Activated T-cell treated with anti-CD3 and anti-CD28 coated beads for 4 hours (primary cell): ENCODE measurements around the gene CD2BP2.
A peak's percentile ranks its signal among the peaks of the same experiment; 100 is the strongest.
"Not testable (repeated sequence)": the region's sequence is repeated elsewhere in the genome, so short reads cannot be mapped to it uniquely, and the experiment has no call there.

Experiments used
- DNase-seq: peaks from one replicate; pipeline ENCODE4 v3.0.0-alpha.2; 2020

The CD2BP2 gene

DNA sequence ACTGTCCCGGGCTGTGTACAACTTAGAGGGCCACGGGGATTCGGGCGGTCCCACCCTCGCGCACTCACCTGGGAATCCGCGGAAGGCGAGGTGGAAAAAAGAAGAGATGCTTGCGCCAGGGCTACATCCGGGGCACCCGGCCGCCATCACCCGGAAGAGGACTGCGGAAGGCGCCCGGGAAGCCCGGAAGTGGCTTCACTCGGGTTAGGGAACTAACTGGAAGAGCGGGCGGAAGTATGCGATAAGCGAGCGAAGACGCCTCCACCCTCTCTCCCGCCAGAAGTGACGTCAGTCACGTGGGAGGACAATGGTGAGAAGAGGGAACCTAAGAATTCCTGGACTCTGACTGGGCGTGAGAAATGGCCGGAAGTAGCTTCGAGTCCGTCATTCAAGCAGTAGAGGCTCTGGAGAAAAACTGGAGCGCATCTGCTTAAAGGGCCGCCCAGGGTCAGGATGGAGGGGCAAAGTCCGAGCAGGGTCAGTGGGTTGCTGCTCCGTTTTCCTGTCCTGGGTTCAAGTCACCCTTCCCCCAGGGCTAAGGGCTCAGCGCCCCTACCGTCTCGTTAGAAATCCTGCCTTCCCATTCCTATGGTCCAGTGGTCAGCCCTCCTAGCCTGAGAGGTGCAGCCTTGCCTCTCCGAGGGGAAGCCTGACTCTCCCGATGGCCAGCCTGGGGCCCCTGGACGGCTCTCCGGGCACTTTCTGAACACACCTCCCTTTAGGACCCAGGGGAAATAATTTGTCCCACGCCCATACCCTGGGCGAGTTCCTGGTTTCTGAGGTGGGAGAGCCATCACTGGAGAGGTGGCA, at the start of gene CD2BP2:
Gene CD2BP2, minus strand, starts transcription at position 165 of the 810 bp plus-strand sequence. CDS start 627 bp downstream, outside the sequence.
- peak; percentile 86 for DNase-seq

DNA sequence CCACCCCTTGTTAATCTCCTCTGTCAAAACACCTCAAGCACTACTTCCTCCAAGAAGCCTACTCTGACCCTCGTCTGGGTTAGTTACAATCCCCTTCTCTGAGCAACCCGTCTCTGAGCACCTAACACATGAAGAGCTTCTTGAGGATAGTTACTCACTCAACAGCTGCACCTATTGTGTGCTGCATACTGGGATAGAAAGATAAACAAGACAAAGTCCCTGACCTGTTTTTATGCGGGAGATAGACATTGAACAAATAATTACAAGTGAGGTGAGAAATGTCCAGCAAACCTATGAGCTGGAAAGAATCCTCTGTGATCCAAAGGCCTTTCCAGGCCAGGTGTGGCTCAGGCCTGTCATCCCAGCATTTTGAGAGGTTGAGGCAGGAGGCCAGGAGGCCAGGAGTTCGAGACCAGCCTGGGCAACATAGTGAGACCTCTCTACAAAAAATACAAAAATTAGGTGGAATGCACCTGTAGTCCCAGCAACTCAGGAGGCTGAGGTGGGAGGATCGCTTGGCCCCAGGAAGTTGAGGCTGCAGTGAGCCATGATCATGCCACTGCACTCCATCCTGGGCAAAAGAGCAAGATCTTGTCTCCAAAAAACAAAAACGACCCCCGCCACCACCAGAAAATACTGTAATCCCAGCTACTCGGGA, 46.8 kb upstream of the CD2BP2 start:
- no peak for DNase-seq

DNA sequence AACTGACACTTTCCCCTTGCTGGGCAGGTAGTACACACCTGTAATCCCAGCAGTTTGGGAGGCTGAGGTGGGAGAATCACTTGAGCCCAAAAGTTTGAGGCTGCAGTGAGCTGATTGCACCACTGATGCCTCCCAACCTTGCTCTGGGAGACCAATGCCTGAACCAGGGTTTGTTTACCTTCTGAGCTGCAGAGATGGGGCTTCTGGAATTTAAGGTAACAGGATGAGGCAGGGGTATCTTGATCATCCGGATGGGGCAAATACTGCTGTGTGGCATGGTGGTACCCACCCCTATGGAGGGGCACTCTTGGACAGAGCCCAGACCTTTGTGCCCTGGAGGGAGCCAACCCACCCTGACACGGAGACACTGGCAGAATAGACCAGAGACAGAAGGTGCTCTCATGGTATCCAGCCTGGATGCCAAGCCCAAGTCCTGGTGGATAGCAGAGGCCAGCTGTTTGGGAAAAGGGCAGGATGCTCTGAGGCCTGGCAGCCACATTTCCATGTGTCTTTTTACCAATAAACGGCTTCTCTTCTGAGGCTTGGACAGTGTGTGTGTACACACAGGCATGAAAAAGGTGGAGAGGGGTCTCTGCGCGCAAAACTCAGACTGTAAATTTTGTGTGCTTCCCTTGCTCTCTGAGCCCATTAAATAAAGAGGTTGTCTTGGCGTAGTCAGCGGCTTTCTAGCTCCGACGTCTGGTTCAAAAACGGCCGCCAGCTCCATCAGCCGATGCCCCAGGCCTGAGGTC, 44.5 kb upstream of the CD2BP2 start:
- DNase-seq, result no peak

DNA sequence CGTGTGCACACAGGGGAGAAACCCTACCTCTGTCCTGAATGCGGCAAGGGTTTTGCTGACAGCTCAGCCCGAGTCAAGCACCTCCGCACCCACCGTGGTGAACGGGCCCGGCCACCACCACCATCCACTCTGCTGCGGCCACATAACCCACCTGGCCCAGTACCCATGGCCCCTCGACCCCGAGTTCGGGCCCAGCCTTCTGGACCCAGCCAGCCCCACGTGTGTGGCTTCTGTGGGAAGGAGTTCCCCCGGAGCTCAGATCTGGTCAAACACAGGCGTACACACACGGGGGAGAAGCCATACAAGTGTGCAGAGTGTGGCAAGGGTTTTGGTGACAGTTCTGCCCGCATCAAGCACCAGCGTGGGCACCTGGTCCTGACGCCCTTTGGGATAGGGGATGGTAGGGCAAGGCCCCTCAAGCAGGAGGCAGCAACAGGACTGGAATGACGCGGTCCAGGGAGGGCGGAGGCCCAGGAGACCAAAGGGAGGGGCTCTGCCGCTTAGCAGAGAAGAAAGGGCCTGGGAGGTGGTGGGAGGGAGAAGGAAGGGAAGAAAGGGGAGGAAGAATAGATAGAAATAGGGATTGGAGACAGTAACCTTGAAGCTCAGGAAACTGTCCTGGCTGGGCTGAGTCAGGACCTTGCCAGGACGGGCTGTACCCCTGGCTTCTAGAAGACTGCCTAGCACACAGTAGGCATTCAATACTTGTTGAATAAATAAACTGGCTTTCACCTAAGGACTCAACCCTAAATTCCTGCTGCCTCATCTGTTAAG, 43.7 kb upstream of the CD2BP2 start:
- no peak for DNase-seq

DNA sequence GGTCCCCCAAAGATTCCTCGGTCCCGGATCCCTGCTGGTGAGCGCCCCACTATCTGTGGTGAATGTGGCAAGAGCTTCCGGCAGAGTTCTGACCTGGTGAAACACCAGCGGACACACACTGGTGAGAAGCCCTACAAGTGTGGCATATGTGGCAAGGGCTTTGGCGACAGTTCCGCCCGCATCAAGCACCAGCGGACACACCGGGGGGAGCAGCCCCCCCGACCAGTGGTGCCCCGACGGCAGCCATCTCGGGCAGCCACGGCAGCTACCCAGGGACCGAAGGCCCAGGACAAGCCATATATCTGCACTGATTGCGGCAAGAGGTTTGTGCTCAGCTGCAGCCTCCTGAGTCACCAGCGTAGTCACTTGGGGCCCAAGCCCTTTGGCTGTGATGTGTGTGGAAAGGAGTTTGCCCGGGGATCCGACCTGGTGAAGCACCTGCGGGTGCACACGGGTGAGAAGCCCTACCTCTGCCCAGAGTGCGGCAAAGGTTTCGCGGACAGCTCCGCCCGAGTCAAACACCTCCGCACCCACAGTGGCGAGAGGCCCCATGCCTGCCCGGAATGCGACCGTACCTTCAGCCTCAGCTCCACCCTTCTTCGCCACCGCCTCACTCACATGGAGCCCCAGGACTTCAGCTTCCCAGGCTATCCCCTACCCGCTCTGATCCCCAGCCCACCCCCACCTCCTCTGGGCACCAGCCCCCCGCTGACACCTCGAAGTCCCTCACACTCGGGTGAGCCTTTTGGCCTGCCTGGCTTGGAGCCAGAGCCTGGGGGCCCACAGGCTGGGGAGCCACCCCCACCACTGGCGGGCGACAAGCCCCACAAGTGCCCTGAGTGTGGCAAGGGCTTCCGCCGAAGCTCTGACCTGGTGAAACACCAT, 42.9 kb upstream of the CD2BP2 start:
- DNase-seq, result no peak

DNA sequence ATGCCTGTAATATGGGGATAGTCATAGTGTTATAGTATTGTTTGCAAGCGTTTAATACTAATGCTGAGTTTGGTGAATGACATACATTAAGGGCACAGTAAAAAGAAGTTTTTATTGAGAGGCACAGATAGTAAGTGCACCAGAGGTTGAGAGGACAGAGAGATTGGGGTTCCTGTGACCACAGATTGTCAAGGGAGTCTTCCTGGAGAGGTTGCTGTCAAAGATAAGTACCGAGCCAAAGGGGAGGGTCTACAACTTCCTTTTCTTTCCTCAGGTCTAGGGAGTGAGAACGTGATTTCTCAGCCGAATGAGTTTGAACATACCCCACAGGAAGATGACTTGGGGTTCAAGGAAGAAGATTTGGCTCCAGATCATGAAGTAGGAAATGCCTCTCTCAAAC, 41.9 kb upstream of the CD2BP2 start:
- DNase-seq, result no peak

DNA sequence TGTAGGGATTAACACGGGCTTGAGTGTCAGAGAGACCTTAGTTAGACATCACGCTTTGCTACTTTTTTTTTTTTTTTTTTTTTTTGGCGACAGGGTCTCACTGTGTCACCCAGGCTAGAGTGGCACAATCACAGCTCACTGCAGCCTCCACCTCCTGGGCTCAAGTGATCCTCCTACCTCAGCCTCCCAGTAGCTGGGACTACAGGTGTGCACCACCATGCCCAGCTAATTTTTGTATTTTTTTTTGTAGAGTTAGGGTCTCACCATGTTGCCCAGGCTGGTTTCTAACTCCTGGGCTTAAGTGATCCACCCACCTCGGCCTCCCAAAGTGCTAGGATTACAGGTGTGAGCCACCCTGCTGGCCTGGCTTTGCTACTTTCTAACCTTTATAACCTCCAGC, 41.5 kb upstream of the CD2BP2 start:
- not testable (repeated sequence) for DNase-seq

DNA sequence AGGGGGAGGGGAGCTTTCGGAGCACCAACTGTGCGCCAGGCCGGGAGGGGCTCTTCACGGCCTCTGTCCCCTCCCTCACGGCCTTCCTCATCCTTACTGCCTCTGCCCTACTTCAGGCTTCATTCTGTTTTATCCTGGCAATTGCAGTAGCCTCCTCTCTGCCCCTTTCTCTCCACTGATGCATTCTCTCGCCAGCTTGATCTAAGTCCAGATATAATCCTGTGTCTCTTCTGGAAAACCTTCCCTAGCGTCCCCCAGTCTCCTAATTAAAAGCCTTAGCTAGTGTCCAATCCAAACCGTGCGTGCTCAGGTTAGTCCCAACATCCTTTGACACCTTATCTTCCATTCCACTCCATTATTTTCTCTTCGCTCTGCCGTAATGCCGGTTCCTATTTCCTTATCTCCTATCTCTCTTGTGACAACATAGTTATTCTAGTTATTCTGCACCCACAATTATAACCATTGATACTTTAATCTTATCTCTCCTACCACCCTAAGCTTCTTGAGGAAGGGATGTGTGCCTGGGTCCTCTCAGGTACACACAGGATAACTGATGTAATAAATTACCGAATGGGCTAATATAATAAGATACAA, 41.0 kb upstream of the CD2BP2 start:
- no peak for DNase-seq

DNA sequence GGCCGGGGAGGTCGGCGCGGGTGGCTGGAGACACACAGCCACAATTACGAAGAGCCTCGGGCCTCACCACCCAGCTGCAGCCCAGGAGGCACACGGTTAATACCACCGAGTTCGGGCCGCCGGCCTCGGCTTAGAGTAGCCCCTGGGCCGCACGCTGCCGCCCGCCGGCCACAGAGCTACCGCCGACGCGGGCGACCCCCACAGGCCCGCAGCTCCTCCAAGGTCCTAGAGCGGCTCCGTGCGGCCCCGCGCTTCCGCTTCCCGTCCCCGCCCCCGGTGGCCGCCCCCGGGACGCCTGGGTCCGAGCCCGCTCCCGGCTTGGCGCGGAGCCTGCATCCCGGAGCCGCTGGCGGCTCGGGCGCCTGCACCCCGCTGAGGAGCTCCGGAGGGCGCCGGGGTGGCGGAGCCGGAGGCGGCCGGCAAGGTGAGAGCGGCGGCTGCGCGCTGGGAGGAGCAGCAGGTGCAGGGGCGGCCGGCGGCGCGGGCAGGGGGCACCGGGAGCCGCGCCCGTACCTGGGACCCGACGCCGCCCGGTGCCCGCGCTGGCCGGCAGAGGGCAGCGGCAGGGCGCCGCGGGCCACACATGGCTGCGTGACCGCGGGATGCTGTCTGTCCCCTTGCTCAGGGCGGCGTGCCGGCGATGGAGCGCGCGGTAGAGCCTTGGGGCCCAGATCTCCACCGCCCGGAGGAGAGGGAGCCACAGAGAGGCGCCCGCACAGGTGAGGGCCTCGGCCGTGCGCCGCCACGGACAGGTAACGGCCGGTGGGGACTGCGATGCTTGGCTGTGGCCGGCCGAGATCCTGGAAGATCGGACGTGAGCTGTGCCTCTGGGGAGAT, 40.3 kb upstream of the CD2BP2 start, which contains the start of gene ZNF48:
Gene ZNF48, plus strand, starts transcription at position 266 of the 837 bp plus-strand sequence. Its CDS starts 375 bp downstream, at position 641.
- DNase-seq, result no peak

DNA sequence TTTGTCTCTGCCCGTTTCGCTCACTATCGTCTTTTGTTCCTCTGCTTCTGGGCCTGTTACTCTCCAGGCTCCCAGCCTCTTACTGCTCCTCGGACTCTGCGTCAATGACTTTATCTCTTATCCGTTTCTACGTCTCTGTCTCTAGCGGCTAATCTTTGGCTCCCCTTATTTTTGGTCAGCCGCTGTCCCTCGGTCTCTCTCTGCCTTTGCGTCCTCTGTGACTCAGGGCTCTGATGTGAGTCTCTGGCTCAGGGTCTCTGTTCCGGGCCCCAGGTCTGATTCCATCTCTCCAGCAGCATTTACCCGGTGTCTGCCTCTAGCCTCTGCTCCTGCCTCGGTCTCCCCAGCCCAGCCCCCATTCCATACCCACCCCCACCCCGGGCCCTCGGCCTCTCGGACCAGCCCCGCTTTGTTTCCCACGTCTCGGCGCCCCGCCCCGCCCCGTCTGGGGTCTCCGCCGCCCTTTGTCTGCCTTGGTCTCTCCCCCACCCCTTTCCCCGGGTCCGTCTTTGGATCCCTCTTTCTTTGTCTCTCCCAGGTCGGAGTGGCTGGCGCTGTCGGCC, 39.6 kb upstream of the CD2BP2 start:
- no peak for DNase-seq

DNA sequence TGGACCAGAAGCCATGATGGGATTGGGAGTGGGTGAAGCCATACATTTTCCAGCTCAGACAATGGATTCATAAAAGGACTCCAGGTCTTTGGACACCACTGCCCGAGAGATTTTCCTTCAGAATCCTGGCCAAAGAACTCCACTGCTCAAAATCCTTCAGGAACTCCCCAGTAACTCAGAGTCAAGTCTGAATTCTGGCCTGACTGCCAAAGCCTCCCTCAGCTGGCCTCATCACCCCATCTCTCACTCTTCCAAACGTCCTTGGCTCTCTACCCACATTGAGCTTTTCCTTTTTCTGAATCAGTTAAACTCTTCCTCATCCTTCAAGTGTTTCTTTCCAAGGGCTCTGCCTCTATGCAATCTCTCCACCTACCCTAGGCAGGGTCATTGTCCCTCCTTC, 28.4 kb upstream of the CD2BP2 start:
- no peak for DNase-seq

DNA sequence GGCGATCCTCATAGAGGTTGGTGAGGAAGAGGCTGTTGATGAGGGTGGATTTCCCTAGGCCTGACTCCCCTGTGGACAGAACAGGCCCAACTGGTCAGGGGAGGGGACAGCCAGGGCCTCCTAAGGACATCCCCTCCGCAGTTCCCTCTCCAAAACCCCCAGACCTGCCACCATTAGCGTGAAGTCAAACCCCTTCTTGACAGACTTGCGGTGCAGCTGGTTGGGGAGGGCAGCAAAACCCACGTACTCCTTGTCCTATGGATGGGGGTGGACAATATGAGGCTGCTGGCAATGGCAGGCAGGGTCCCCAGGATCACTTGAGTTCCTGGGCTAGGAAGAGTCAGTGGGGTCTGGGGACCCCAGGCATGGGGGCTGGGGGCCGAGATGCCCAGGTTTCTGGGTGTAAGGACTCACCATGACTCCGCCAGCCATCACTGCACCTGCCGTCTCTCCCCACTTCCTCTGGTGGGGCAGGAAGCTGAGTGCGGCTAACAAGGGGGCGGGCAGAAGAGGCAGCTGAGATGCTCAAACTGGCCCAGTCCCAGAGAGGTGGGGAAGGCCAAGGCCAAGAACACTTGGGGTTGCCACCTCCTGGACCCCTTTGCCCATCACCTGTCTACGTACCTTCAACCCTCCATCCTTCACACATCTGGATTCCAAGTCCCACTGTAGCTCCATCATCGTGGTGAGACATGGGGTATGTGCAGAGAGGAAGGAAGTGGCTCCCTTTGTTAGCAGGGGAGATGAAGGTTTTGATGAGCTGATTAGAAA, 27.2 kb upstream of the CD2BP2 start, which contains the start of gene SEPTIN1:
Gene SEPTIN1, minus strand, starts transcription at position 451 of the 771 bp plus-strand sequence. Its CDS starts 19 bp downstream, at position 432.
- peak; percentile 58 for DNase-seq

DNA sequence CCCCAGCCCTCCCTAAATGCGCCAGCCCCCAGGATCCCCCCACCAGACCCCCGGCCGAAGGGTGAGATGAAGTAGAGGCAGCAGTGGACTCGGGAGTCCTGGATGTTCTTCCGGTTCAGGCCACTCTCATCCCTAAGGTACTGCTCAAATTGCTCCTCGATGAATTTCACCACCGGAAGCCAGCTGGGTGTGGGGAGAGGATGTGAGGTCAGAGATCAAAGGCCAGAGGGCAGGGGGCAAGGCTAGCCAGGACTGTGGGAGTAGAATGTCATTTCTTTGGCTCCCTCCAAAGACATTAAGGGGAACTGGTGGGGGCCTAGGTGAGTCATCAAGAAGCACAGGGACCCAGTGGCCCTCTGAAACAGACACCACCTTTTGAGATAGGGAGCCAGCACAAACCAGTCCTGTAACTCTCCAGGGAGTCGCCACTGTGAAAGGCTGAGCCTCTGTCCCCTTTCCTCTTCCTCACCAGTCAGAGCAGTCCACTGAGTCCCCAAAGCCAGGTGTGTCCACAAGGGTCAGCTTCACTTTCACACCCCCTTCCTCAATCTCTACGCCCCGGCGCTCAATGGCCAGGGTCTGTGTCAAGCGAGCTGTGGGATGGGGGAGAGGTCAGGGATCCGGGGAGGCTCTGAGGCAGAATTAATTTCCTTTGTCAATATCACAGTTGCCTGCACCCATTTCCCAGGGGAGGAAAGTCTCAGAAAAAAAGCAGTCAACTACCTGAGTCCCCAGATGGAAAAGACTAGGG, 26.4 kb upstream of the CD2BP2 start:
- no peak for DNase-seq

DNA sequence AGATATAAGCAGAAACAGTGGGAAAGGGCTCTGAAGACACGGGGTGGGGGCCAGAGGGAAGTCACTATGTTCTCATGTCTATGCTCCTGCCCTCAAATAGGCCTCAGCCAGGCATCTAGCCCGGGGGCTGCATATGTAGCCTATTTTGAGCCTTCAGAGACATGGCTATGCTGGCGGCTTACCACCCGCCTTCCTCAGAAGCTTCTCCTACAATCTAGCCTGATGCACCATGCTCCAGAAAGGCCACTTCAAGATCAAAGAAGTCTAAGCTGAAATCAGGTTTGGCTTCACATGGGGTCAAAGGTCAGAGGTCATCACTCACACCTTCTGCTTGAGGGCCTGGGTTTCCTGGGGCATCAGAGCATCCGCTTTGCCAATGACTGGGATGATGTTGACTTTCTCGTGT, 25.7 kb upstream of the CD2BP2 start:
- no peak for DNase-seq

DNA sequence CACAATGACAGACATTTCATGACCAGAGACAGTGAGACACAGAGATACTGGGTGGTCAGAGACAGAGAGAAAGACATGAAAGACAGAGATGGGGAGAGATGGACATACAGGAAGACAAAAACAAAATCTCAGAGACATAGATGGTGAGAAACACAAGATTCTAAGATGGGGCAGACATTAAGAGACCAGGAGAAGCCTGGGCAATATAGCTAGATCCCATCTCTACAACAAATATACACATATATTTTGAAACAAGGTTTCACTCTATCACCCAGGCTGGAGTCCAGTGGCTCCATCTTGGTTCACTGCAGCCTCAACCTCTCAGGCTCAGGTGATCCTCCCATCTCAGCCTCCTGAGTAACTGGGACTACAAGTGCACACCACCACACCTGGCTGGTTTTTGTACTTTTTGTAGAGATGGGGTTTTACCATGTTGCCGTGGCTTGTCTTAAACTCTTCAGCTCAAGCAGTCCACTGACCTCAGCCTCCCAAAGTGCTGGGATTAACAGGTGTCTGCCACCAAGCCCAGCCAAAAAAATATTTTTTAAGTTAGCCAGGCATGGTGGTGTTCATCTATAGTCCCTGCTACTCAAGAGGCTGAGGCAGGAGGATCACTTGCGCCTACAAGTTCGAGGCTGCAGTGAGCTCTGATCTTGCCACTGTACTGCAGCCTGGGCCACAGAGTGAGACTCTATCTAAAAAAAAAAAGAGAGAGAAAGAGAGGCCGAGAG, 25.1 kb upstream of the CD2BP2 start:
- no peak for DNase-seq

DNA sequence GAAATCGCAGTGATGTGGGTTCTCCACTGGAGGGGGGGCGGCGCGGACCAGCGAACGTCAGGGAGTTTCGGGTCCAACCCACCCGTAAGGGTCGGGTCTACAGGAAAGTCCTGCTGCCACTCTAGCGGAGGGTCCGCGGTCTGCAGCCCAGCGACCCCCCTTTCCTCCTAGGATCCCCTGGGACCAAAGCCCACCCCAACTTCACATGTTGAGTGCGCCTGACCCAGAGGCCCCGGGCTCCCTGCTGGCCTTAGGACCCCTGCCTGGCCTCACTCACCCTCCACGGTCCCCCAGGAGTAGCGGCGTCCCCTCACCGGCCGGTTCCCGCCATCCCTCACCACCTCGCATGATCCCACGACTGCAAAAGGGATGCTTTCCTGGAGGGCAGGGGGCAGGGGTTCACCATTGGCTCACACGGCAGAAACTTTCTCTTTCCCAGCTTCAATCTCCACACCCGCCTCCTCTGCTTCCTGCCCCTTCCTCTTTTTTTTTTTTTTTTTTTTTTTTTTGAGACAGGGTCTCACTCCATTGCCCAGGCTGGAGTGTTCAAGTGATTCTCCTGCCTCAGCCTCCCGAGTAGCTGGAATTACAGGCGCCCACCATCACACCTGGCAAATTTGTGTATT, 24.2 kb upstream of the CD2BP2 start:
- DNase-seq, result no peak
